Peyer's patch (tissue), 4 donors: Measurements from ENCODE around the gene GPR84.

Experiments
- POLR2A ChIP-seq, 2 donors: fragments of 450-650 bp; IDR thresholded peaks; one replicate each; pipeline ENCODE4 v1.5.1; 2017; ENCODE audit warnings: antibody characterized with exemption in 2 of 2, mild to moderate bottlenecking in 2 of 2, moderate library complexity in 2 of 2
- TF ChIP-seq, protein P1 (sequence below), 6 experiments: fragments of 450-650 bp in 4 of 6; fragments of 200-600 bp in 2 of 6; sonication (generic) in 1 of 6; IDR thresholded peaks; one replicate each; pipeline ENCODE4 v1.5.1; 2017 to 2019; ENCODE audit warnings: antibody characterized with exemption in 6 of 6, mild to moderate bottlenecking in 3 of 6, moderate library complexity in 1 of 6

DNA sequence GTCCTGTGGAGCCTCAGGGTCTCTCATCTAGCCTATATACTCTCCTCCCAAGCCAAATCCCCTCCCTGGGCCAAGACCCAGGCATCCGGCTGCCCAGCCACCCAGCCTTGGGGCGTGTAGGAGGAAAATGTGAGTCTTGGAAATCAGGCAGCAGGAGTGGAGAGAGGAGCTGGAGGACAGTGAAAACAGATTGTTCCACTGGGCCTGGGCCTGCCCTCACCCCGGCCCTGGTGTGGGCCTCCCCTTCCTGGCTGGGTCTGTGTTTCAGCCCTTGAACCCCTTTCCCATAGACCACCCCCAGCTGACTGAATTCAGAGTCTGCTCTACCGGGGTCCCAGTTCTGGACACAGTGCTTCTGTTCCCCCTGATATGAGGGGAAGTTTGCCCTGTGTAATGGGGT lies 48.1 kb upstream of the GPR84 start:
- TF ChIP-seq, protein P1, sequence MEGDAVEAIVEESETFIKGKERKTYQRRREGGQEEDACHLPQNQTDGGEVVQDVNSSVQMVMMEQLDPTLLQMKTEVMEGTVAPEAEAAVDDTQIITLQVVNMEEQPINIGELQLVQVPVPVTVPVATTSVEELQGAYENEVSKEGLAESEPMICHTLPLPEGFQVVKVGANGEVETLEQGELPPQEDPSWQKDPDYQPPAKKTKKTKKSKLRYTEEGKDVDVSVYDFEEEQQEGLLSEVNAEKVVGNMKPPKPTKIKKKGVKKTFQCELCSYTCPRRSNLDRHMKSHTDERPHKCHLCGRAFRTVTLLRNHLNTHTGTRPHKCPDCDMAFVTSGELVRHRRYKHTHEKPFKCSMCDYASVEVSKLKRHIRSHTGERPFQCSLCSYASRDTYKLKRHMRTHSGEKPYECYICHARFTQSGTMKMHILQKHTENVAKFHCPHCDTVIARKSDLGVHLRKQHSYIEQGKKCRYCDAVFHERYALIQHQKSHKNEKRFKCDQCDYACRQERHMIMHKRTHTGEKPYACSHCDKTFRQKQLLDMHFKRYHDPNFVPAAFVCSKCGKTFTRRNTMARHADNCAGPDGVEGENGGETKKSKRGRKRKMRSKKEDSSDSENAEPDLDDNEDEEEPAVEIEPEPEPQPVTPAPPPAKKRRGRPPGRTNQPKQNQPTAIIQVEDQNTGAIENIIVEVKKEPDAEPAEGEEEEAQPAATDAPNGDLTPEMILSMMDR (IDR thresholded peaks at IDR 0.05): no peak
- no peak for TF ChIP-seq POLR2A (IDR thresholded peaks at IDR 0.05)
